Measurements from ENCODE around the gene VAMP2.

DNA sequence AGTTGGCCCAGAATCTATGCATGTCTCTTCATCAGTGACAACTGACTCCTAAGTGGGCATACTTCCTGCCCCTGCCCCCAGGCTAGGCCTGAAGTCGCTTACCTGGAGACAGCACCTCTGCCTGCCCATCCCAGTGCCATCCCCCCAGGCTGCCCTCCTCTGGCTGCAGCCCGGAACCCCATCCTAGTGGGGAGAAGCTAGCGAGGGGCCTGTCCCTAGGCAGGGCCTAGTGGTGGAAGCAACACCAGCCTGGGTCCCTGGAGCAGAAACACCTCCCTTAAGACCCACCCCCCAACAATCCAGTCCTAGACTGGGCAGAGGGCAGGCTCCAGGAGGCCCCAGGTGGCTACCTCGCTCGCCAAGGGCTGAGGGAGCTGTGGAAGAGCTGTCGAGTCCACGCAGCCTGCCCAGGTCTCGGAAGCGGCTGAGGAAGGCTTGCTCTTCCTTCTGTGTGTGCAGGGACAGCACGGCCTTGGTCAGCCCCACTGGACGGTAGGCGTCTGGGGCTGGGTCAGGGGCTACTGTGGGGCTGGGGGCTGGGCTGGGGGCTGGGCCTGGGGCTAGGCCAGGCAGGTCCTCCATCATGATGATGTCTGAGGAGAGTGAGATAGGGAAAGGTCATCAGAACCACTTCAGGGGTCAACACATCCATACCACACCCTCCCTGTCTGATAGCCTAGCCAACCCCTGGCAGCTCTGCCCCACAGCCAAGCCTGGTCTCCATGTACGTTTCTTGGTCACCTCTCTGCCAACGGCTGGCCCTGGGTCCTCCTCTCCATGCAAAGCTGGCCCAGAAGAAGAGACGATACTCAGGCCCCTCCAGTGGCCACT, 18.1 kb downstream of the VAMP2 start:
- TF ChIP-seq, protein P1, sequence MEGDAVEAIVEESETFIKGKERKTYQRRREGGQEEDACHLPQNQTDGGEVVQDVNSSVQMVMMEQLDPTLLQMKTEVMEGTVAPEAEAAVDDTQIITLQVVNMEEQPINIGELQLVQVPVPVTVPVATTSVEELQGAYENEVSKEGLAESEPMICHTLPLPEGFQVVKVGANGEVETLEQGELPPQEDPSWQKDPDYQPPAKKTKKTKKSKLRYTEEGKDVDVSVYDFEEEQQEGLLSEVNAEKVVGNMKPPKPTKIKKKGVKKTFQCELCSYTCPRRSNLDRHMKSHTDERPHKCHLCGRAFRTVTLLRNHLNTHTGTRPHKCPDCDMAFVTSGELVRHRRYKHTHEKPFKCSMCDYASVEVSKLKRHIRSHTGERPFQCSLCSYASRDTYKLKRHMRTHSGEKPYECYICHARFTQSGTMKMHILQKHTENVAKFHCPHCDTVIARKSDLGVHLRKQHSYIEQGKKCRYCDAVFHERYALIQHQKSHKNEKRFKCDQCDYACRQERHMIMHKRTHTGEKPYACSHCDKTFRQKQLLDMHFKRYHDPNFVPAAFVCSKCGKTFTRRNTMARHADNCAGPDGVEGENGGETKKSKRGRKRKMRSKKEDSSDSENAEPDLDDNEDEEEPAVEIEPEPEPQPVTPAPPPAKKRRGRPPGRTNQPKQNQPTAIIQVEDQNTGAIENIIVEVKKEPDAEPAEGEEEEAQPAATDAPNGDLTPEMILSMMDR (IDR thresholded peaks at IDR 0.05; ENCODE audit: low read depth, low read length, missing input control), result no peak
- TF ChIP-seq SP1 (IDR thresholded peaks at IDR 0.05) (no peak), TAF1 (conservative IDR thresholded peaks at IDR 0.05) (no peak), JUND (IDR thresholded peaks at IDR 0.05) (no peak), GABPA (IDR thresholded peaks at IDR 0.05 in 1 of 2, conservative IDR thresholded peaks at IDR 0.05 in 1 of 2) (no peak), RAD21 (IDR thresholded peaks at IDR 0.05) (no peak), EGR1 (IDR thresholded peaks at IDR 0.05; ENCODE audit: low read depth in 2 of 2) (no peak)
- TF ChIP-seq, protein P2, sequence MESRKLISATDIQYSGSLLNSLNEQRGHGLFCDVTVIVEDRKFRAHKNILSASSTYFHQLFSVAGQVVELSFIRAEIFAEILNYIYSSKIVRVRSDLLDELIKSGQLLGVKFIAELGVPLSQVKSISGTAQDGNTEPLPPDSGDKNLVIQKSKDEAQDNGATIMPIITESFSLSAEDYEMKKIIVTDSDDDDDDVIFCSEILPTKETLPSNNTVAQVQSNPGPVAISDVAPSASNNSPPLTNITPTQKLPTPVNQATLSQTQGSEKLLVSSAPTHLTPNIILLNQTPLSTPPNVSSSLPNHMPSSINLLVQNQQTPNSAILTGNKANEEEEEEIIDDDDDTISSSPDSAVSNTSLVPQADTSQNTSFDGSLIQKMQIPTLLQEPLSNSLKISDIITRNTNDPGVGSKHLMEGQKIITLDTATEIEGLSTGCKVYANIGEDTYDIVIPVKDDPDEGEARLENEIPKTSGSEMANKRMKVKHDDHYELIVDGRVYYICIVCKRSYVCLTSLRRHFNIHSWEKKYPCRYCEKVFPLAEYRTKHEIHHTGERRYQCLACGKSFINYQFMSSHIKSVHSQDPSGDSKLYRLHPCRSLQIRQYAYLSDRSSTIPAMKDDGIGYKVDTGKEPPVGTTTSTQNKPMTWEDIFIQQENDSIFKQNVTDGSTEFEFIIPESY (IDR thresholded peaks at IDR 0.05), result no peak
- TF ChIP-seq, protein P3, sequence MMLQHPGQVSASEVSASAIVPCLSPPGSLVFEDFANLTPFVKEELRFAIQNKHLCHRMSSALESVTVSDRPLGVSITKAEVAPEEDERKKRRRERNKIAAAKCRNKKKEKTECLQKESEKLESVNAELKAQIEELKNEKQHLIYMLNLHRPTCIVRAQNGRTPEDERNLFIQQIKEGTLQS (IDR thresholded peaks at IDR 0.05), result no peak
- TF ChIP-seq, protein P4, sequence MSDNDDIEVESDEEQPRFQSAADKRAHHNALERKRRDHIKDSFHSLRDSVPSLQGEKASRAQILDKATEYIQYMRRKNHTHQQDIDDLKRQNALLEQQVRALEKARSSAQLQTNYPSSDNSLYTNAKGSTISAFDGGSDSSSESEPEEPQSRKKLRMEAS (IDR thresholded peaks at IDR 0.05), result no peak
